Ovary (tissue), 3 donors: ENCODE data around the gene MGAT5B.

Source experiments
- POLR2A ChIP-seq: fragments of 450-650 bp; IDR thresholded peaks from one replicate; pipeline ENCODE4 v1.6.1; 2017; ENCODE audit warnings: antibody characterized with exemption, mild to moderate bottlenecking, moderate library complexity
- TF ChIP-seq, protein P1 (sequence below), 3 donors: fragments of 450-650 bp in 2 of 3; fragments of 200-600 bp in 1 of 3; IDR thresholded peaks; one replicate each; pipeline versions ENCODE4 v1.5.1 to v1.8.0; 2016 to 2022; ENCODE audit warnings: antibody characterized with exemption in 3 of 3, mild to moderate bottlenecking in 1 of 3
- donor health status: DM: no; HTN: no; CAD: no.

DNA sequence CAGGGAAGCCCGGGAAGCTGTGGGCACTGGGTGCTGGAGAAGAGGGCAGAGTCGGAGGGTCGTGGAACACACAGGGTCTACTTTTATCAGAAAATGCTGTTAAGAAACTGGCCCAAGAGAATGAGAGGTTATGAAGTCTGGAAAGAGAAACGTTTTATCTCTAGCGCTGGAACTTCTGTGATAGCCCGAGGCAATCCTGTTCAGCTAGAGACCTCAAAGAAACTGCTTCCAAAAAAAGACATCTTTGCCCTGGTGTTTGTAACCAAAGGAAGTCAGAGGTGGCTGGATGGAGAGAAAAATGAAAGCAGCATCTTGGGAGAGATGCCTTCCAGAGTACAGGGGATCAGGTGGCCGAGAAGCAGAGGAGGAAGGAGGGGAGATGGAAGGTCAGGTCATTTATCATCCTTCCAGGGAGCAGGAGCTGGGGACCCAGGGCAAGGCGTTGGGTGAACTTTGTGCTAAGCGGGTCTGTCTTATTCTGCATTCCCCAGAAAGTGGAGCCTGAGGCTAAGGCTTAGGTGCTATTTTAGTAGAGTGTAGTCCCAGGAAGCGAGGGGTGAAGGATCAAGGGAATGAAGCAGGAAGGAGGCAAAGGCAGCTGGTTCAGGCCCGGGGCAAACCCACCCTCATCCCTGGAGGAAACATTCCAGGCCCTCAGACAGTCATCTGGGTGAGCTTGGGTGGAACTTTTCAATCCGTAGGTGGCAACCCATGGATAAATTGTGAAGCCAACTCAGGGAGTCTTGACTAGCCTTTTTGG lies 66.5 kb downstream of the MGAT5B start:
- TF ChIP-seq, protein P1, sequence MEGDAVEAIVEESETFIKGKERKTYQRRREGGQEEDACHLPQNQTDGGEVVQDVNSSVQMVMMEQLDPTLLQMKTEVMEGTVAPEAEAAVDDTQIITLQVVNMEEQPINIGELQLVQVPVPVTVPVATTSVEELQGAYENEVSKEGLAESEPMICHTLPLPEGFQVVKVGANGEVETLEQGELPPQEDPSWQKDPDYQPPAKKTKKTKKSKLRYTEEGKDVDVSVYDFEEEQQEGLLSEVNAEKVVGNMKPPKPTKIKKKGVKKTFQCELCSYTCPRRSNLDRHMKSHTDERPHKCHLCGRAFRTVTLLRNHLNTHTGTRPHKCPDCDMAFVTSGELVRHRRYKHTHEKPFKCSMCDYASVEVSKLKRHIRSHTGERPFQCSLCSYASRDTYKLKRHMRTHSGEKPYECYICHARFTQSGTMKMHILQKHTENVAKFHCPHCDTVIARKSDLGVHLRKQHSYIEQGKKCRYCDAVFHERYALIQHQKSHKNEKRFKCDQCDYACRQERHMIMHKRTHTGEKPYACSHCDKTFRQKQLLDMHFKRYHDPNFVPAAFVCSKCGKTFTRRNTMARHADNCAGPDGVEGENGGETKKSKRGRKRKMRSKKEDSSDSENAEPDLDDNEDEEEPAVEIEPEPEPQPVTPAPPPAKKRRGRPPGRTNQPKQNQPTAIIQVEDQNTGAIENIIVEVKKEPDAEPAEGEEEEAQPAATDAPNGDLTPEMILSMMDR (IDR thresholded peaks at IDR 0.05): no peak
- TF ChIP-seq POLR2A: no peak
